CD4-positive, alpha-beta T cell treated with Interleukin-4 for 1 hour (primary cell): ENCODE data around the gene C1orf216.
"Not testable (repeated sequence)": the region's sequence is repeated elsewhere in the genome, so short reads cannot be mapped to it uniquely, and the experiment has no call there.

Source experiments
- DNase-seq, 2 donors: peaks; one replicate each; pipeline ENCODE4 v3.0.0-alpha.2; 2020 to 2022

The C1orf216 gene

GRCh38 chr1:35718492-35719336 lies at the start of gene C1orf216:
C1orf216 (minus strand) TSS chr1:35718884; CDS start chr1:35716321, 2,563 bp downstream.
- peak; percentile 42 to 81 for DNase-seq

GRCh38 chr1:35764283-35764682 lies 45.6 kb upstream of the C1orf216 start:
- no peak for DNase-seq

- DNase-seq, result no peak
These were observed 44.5 kb upstream of the C1orf216 start for GRCh38 chr1:35763201-35763600.

- no peak for DNase-seq
These were observed 43.5 kb upstream of the C1orf216 start for GRCh38 chr1:35762141-35762540.

GRCh38 chr1:35756064-35756463 lies 37.4 kb upstream of the C1orf216 start:
- no peak for DNase-seq

GRCh38 chr1:35753626-35754260 lies 35.1 kb upstream of the C1orf216 start:
- no peak for DNase-seq

- DNase-seq, result no peak
These were observed 29.6 kb upstream of the C1orf216 start for GRCh38 chr1:35748326-35748725.

GRCh38 chr1:35745124-35745730 lies 26.5 kb upstream of the C1orf216 start:
- no peak for DNase-seq

GRCh38 chr1:35737120-35737519 lies 18.4 kb upstream of the C1orf216 start:
- DNase-seq, result no peak

GRCh38 chr1:35727434-35728040 lies 8.9 kb upstream of the C1orf216 start:
- DNase-seq, result no peak

- DNase-seq, result peak; percentile 55 to 64
These were observed 8.1 kb upstream of the C1orf216 start for GRCh38 chr1:35726450-35727433.

GRCh38 chr1:35725596-35725995 lies 6.9 kb upstream of the C1orf216 start:
- DNase-seq, result no peak

- no peak for DNase-seq
These were observed 690 bp downstream of the C1orf216 start for GRCh38 chr1:35717911-35718476.

GRCh38 chr1:35715568-35716002 lies 3.1 kb downstream of the C1orf216 start:
- peak; percentile 77 to 84 for DNase-seq

- no peak for DNase-seq
These were observed 3.6 kb downstream of the C1orf216 start for GRCh38 chr1:35714921-35715567.

GRCh38 chr1:35711098-35711497 lies 7.6 kb downstream of the C1orf216 start:
- not testable (repeated sequence) for DNase-seq

- no peak for DNase-seq
These were observed 9.7 kb downstream of the C1orf216 start for GRCh38 chr1:35708952-35709351.

GRCh38 chr1:35708441-35708921 lies 10.2 kb downstream of the C1orf216 start:
- DNase-seq, result no peak

- peak in 1 of 2 donors; percentile 32 for DNase-seq
These were observed 10.9 kb downstream of the C1orf216 start for GRCh38 chr1:35707601-35708440.
